ENCODE data around the gene SKI. TPM values are rescaled to one million over a fixed set of nuclear protein-coding genes. Genes with fewer than 3 reads are reported as not detected.

The SKI gene
- total RNA-seq, 1 donor from 2014 or later, result 116 TPM

DNA sequence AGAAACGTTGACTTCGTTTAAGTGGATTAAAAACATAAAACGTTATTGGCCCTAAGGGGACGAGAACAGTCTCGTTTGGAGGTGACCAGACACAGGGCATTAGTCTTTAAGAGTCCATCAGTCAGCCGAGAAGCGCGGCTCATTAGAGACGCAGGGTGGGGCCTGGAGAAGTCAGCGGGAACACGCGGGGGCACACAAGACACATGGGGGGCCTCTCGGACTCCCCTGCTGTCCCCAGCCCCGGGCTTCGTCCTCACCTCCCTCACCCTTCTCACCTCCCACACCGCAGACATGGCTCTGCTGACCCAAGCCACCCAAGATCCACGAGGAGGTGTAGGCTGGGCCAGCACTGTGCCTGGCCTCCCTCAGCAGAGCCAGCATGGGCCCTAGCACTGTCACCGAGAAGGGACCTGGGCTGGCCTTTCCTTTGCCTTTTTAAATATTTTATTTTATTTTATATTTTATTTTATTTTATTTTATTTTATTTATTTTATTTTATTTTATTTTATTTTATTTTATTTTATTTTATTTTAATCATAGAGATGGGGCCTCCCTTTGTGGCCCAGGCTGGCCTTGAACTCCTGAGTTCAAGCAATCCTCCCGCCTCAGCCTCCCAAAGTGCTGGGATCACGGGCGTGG is 114.4 kb downstream of the SKI start:
- no peaks in the 10 kb centered on the region for H3K4me1 Mint-ChIP-seq (ENCODE audit: low read depth)
- no peak overlapping the region for H3K4me3 Mint-ChIP-seq (ENCODE audit: unreplicated experiment)
- no peak for DNase-seq (ENCODE audit: low spot score)
- no peaks in the 10 kb centered on the region for H3K27me3 Mint-ChIP-seq (ENCODE audit: low read depth)
- H3K9me3 Mint-ChIP-seq (ENCODE audit: low read depth), result no peaks in the 10 kb centered on the region
- no peak overlapping the region for H3K27ac Mint-ChIP-seq (ENCODE audit: unreplicated experiment)
- TF ChIP-seq, protein P1, sequence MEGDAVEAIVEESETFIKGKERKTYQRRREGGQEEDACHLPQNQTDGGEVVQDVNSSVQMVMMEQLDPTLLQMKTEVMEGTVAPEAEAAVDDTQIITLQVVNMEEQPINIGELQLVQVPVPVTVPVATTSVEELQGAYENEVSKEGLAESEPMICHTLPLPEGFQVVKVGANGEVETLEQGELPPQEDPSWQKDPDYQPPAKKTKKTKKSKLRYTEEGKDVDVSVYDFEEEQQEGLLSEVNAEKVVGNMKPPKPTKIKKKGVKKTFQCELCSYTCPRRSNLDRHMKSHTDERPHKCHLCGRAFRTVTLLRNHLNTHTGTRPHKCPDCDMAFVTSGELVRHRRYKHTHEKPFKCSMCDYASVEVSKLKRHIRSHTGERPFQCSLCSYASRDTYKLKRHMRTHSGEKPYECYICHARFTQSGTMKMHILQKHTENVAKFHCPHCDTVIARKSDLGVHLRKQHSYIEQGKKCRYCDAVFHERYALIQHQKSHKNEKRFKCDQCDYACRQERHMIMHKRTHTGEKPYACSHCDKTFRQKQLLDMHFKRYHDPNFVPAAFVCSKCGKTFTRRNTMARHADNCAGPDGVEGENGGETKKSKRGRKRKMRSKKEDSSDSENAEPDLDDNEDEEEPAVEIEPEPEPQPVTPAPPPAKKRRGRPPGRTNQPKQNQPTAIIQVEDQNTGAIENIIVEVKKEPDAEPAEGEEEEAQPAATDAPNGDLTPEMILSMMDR (IDR thresholded peaks at IDR 0.05), result no peak
- no peaks in the 10 kb centered on the region for H3K36me3 Mint-ChIP-seq (ENCODE audit: low read depth)

DNA sequence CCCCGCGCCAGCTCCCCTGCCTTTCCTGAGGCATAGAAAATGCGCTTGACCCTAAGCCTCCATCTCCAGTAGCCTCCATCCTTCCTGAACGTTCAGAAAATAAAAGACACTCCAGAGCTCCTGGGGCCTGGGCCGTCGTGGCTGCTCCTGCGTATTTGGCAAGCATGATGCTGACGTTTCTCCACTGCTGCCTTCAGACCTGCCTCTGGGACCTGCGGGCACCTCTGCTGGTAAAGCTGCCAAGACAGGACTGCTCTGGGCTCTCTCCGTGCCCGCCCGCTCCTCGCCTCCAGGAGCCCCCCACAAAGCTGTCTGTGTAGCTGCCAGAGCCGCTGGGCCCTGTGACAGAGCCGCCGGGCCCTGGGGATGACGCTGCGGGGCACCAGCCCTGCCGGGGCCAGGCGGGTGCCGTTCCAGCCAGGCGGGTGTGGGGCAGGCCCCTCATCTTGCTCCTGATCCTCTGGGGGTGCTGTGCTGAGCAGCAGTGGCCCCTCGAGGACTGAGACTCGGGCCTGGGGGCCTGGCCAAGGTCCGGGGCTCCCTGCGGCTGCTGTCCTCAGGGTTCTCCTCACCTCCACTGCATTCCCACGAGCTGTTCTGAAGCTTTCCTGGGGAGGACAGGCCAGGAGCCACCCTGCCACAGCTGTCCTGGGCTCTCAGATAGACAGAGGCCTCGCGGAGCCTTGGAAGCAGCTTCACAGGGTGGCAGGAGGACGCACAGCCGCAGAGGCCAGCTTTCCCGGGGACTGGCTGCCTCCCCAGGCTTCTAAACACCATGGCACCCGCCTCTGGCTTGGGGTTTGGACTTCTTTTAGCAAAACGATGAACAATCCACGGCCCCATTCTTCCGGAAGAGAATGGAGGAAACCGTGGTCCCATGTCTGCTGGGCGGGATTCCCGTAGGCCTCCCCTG is 115.2 kb downstream of the SKI start:
- H3K4me1 Mint-ChIP-seq (ENCODE audit: low read depth), result no peaks in the 10 kb centered on the region
- no peak for DNase-seq (ENCODE audit: low spot score)
- H3K36me3 Mint-ChIP-seq (ENCODE audit: low read depth), result no peaks in the 10 kb centered on the region
- TF ChIP-seq, protein P1 (IDR thresholded peaks at IDR 0.05), result no peak
- no peaks in the 10 kb centered on the region for H3K9me3 Mint-ChIP-seq (ENCODE audit: low read depth)
- H3K4me3 Mint-ChIP-seq (ENCODE audit: unreplicated experiment), result no peak overlapping the region
- no peak overlapping the region for H3K27ac Mint-ChIP-seq (ENCODE audit: unreplicated experiment)
- H3K27me3 Mint-ChIP-seq (ENCODE audit: low read depth), result no peaks in the 10 kb centered on the region

DNA sequence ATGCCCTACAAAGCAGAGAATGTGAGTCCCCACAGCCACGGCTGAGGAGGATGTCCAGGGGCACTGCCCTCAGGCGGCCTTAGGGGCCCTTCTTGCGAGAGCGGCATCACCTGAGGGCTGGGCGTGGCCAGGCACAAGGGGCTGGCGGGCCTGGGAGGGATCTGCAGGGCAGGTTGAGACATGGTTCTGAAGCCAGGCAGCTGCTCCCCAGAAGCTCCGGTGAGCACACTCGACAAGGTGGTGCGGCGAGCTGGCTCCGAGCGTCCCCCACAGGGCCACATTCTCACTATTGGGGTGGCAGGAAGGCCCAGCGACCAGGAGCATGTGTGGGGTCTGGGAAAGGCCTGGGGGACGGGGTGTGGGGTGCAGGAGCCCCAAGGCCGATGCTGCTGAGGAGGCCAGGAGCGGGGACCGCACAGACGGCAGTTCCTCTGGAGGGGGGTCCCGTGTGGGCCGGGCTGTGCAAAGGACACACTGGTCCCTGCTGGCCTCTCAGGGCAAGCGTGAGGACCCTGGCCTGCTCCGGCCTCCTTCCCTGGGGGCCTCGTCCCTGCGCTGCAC is 116.1 kb downstream of the SKI start:
- Mint-ChIP-seq H3K4me3 (ENCODE audit: unreplicated experiment) (no peak overlapping the region), H3K4me1 (ENCODE audit: low read depth) (peaks cover 3% of the 10 kb centered on the region), H3K9me3 (ENCODE audit: low read depth) (no peaks in the 10 kb centered on the region), H3K36me3 (ENCODE audit: low read depth) (no peaks in the 10 kb centered on the region), H3K27ac (ENCODE audit: unreplicated experiment) (no peak overlapping the region), H3K27me3 (ENCODE audit: low read depth) (no peaks in the 10 kb centered on the region)
- DNase-seq (ENCODE audit: low spot score), result peak; percentile 92
- TF ChIP-seq, protein P1 (IDR thresholded peaks at IDR 0.05), result no peak

DNA sequence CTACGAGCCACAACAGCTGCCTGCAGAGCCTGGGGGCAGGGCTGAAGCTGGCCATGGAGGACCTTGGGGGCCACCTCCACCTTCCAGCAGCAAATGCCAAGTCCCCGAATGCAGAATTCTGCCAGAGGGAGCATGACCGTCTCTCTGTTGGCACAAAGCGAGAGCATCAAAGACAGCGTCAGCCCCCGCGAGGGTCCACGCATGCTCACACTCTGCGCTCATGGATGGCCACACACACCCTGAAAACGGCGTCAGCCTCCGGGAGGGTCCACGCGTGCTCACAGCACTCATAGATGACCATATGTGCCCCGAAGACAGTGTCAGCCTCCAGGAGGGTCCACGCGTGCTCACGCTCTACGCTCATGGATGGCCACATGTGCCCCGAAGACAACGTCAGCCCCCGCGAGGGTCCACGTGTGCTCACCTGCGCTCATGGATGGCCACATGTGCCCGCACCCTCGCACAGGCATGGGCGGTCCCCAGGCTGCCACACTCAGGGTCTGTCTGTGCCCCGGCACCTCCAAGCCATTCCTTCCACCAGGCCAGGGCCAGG is 116.7 kb downstream of the SKI start:
- H3K27me3 Mint-ChIP-seq (ENCODE audit: low read depth), result no peaks in the 10 kb centered on the region
- TF ChIP-seq, protein P1 (IDR thresholded peaks at IDR 0.05), result no peak
- no peak overlapping the region for H3K27ac Mint-ChIP-seq (ENCODE audit: unreplicated experiment)
- H3K9me3 Mint-ChIP-seq (ENCODE audit: low read depth), result no peaks in the 10 kb centered on the region
- H3K4me3 Mint-ChIP-seq (ENCODE audit: unreplicated experiment), result no peak overlapping the region
- H3K4me1 Mint-ChIP-seq (ENCODE audit: low read depth), result peaks cover 8% of the 10 kb centered on the region
- no peak for DNase-seq (ENCODE audit: low spot score)
- H3K36me3 Mint-ChIP-seq (ENCODE audit: low read depth), result no peaks in the 10 kb centered on the region
